Hepatocyte (in vitro differentiated cells): ENCODE measurements around the gene PEAK1. TPM values are rescaled to one million over a fixed set of nuclear protein-coding genes. Genes with fewer than 3 reads are reported as not detected.

ENCODE experiments used
- DNase-seq: peaks from one replicate; pipeline ENCODE4 v3.0.0-alpha.2; 2016; ENCODE audit warnings: low spot score
- H2AFZ ChIP-seq: fragments of 200-600 bp; sonication (generic); 2 replicates; pipeline ENCODE4 v1.6.0; 2016; ENCODE audit warnings: antibody characterized with exemption, mild to moderate bottlenecking
- H3K27ac ChIP-seq: fragments of 200-600 bp; sonication (generic); 2 replicates; pipeline ENCODE4 v1.5.1; 2016; ENCODE audit warnings: mild to moderate bottlenecking
- H3K27me3 ChIP-seq: fragments of 200-600 bp; sonication (generic); 2 replicates; pipeline ENCODE4 v1.6.1; 2016
- H3K36me3 ChIP-seq: fragments of 200-600 bp; sonication (generic); replicated peaks from 2 replicates; pipeline ENCODE4 v1.5.1; 2016; ENCODE audit warnings: low read depth; ENCODE audit not compliant: insufficient read depth
- H3K4me1 ChIP-seq: fragments of 200-600 bp; sonication (generic); 2 replicates; pipeline ENCODE4 v1.5.1; 2016; ENCODE audit warnings: mild to moderate bottlenecking, moderate library complexity; ENCODE audit not compliant: insufficient read depth
- H3K4me2 ChIP-seq: fragments of 200-600 bp; sonication (generic); 2 replicates; pipeline ENCODE4 v1.6.0; 2016
- H3K4me3 ChIP-seq: fragments of 200-600 bp; sonication (generic); 2 replicates; pipeline ENCODE4 v1.5.1; 2016; ENCODE audit warnings: mild to moderate bottlenecking
- H3K79me2 ChIP-seq: fragments of 200-600 bp; sonication (generic); 2 replicates; pipeline ENCODE4 v1.6.0; 2017; ENCODE audit warnings: mild to moderate bottlenecking
- H3K9me2 ChIP-seq: fragments of 200-600 bp; sonication (generic); replicated peaks from 2 replicates; pipeline ENCODE4 v1.6.0; 2017; ENCODE audit warnings: mild to moderate bottlenecking; ENCODE audit not compliant: insufficient read depth
- H3K9me3 ChIP-seq: fragments of 200-600 bp; sonication (generic); 2 replicates; pipeline ENCODE4 v1.5.1; 2016; ENCODE audit warnings: low read depth, mild to moderate bottlenecking
- H4K20me1 ChIP-seq: fragments of 200-600 bp; sonication (generic); 2 replicates; pipeline ENCODE4 v1.6.0; 2016; ENCODE audit warnings: mild to moderate bottlenecking; ENCODE audit not compliant: insufficient read depth, poor library complexity, severe bottlenecking
- CTCF ChIP-seq: fragments of 200-600 bp; sonication (generic); IDR thresholded peaks from 2 replicates; pipeline ENCODE4 v1.5.1; 2016; ENCODE audit warnings: antibody characterized with exemption, mild to moderate bottlenecking; ENCODE audit not compliant: poor library complexity
- EZH2 ChIP-seq: fragments of 200-600 bp; sonication (generic); IDR thresholded peaks from 2 replicates; pipeline ENCODE4 v1.6.1; 2016; ENCODE audit warnings: antibody characterized with exemption, mild to moderate bottlenecking, borderline replicate concordance
- EZH2phosphoT487 ChIP-seq: fragments of 200-600 bp; sonication (generic); IDR thresholded peaks from one replicate; pipeline ENCODE4 v1.6.1; 2018; ENCODE audit warnings: antibody characterized with exemption, mild to moderate bottlenecking, low read depth, moderate library complexity; ENCODE audit not compliant: unreplicated experiment, severe bottlenecking
- WGBS: methylation state at CpG from one replicate; pipeline ENCODE4 v1.1.6; 2016; ENCODE audit warnings: low lambda C conversion rate; ENCODE audit errors: missing lambda C conversion rate; 5-methylcytosine and 5-hydroxymethylcytosine counted together
- polyA plus RNA-seq: library from polyadenylated mRNA; unstranded; fragments of >200 nt; fragmentation: Nextera tagmentation; extraction: Ambion mirVana; gene quantifications from 2 replicates; pipeline ENCODE4 v1.2.1, GENCODE V29; 2016
- total RNA-seq: library from RNA; depleted of rRNA; stranded (reverse); fragments of >200 nt; gene quantifications from 2 replicates; pipeline ENCODE4 v1.2.3, GENCODE V29; 2014

PEAK1 gene
- total and polyA plus RNA-seq, 2 experiments from 2014 or later = 8.1 to 27.1 TPM

- H3K27ac ChIP-seq = no peak overlapping the region
- WGBS = 93% methylated on average over 1 of the region's 1 CpG
- H3K4me2 ChIP-seq = no peak overlapping the region
- no peak overlapping the region for H2AFZ ChIP-seq
- H3K36me3 ChIP-seq = no peaks in the 10 kb centered on the region
- DNase-seq = no peak
- no peaks in the 10 kb centered on the region for H3K4me1 ChIP-seq
- no peaks in the 10 kb centered on the region for H3K27me3 ChIP-seq
- H4K20me1 ChIP-seq = peaks cover 10% of the 10 kb centered on the region
- no peaks in the 10 kb centered on the region for H3K9me2 ChIP-seq
- H3K9me3 ChIP-seq = peaks cover 17% of the 10 kb centered on the region
- no peak overlapping the region for H3K4me3 ChIP-seq
- H3K79me2 ChIP-seq = peaks cover 95% of the 10 kb centered on the region
- TF ChIP-seq EZH2phosphoT487 (no peak), EZH2 (no peak), CTCF (no peak)
These were observed 21.0 kb downstream of the PEAK1 start for GRCh38 chr15:77398927-77399326.

DNA sequence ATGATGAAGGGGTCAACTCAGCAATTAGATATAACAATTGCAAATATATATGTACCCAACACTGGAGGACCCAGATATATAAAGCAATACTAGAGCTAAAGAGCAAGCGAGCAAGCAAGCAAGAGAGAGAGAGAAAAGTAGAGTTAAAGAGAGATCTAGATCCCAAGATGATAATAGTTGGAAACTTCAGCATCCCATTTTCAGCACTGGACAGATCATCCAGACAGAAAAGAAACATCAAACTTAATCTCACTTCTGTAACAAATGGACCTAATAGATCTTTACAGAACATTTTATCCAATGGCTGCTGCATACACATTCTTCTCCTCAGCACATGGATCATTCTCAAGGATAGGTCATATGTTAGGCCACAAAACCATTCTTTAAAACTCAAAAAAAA lies 23.2 kb downstream of the PEAK1 start:
- Histone ChIP-seq H3K9me2 (no peaks in the 10 kb centered on the region), H3K79me2 (peaks cover 100% of the 10 kb centered on the region), H3K27ac (no peak overlapping the region), H3K27me3 (no peaks in the 10 kb centered on the region), H3K9me3 (peaks cover 17% of the 10 kb centered on the region), H2AFZ (no peak overlapping the region), H3K4me3 (no peak overlapping the region), H4K20me1 (peaks cover 12% of the 10 kb centered on the region), H3K36me3 (no peaks in the 10 kb centered on the region), H3K4me1 (no peaks in the 10 kb centered on the region), H3K4me2 (no peak overlapping the region)
- TF ChIP-seq EZH2 (no peak), CTCF (no peak), EZH2phosphoT487 (no peak)
- DNase-seq = no peak
- WGBS = 100% methylated on average over 1 of the region's 1 CpG

- Histone ChIP-seq H3K79me2 (peaks cover 100% of the 10 kb centered on the region), H3K4me2 (no peak overlapping the region), H4K20me1 (peaks cover 20% of the 10 kb centered on the region)
These were observed 24.7 kb downstream of the PEAK1 start for GRCh38 chr15:77395013-77395774.

More at GRCh38 chr15:77395013-77395774, 24.7 kb downstream of the PEAK1 start:
- Histone ChIP-seq H2AFZ (no peak overlapping the region), H3K9me2 (no peaks in the 10 kb centered on the region), H3K4me3 (no peak overlapping the region), H3K27me3 (no peaks in the 10 kb centered on the region), H3K4me1 (no peaks in the 10 kb centered on the region), H3K27ac (no peak overlapping the region), H3K36me3 (no peaks in the 10 kb centered on the region), H3K9me3 (peaks cover 17% of the 10 kb centered on the region)
- 97% methylated on average over 3 of the region's 3 CpGs for WGBS
- TF ChIP-seq EZH2 = no peak
- no peak for TF ChIP-seq CTCF
- TF ChIP-seq EZH2phosphoT487 = no peak
- DNase-seq = no peak
